Esophagus squamous epithelium (tissue), 4 donors: ENCODE measurements around the gene MCCD1.

Experiments used
- POLR2A ChIP-seq, 4 donors: fragments of 450-650 bp; IDR thresholded peaks; one replicate each; pipeline ENCODE4 v1.6.1; 2017; ENCODE audit warnings: antibody characterized with exemption in 4 of 4, mild to moderate bottlenecking in 4 of 4, moderate library complexity in 3 of 4
- TF ChIP-seq, protein P1 (sequence below), 6 experiments: fragments of 450-650 bp in 4 of 6; fragments of 200-600 bp in 2 of 6; sonication (generic) in 2 of 6; IDR thresholded peaks; one replicate each; pipeline ENCODE4 v1.5.1; 2016 to 2019; ENCODE audit warnings: antibody characterized with exemption in 6 of 6, mild to moderate bottlenecking in 4 of 6, moderate library complexity in 4 of 6

DNA sequence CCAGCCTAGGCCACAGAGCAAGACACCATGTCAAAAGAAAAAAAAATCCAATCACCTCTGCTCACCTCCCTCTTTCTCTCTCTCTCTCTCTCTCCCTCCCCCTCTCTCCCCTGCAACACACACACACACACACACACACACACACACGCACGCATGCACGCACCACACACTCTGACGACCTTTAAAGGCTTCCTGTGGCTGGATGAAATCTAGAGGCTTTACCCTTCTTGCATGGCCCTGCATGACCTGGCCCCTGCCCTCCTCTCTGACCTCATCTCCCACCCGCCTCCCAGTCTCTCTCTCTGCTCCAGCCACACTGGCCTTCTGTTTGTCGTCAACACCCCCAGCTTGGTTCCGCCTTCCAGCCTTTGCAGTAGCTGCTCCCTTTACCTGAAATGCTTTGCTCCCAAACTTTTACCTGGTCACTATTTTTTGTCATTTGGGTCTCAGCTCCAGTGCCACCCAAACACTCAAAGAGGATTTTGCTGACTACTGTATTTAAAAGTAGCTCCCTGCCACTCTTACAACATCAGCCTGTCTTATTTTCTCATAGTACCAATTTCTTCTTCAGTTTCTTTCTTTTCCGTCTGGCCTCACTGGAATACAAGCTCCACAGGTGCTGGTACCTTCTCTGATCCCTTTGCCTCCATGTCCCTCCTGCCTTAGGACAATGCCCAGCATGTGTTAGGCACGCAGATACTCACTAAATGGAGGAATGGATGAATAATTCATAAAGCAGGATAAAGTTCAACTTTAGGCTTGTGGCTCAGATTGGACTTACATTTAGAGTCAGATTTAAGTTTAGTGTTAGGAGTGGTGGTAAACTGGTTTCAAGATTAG, 39.0 kb downstream of the MCCD1 start:
- TF ChIP-seq, protein P1, sequence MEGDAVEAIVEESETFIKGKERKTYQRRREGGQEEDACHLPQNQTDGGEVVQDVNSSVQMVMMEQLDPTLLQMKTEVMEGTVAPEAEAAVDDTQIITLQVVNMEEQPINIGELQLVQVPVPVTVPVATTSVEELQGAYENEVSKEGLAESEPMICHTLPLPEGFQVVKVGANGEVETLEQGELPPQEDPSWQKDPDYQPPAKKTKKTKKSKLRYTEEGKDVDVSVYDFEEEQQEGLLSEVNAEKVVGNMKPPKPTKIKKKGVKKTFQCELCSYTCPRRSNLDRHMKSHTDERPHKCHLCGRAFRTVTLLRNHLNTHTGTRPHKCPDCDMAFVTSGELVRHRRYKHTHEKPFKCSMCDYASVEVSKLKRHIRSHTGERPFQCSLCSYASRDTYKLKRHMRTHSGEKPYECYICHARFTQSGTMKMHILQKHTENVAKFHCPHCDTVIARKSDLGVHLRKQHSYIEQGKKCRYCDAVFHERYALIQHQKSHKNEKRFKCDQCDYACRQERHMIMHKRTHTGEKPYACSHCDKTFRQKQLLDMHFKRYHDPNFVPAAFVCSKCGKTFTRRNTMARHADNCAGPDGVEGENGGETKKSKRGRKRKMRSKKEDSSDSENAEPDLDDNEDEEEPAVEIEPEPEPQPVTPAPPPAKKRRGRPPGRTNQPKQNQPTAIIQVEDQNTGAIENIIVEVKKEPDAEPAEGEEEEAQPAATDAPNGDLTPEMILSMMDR (IDR thresholded peaks at IDR 0.05) = no peak
- no peak for TF ChIP-seq POLR2A (IDR thresholded peaks at IDR 0.05)
